HG03558 (cell line): ENCODE data around the gene MPP3.
"Not testable (repeated sequence)": the region's sequence is repeated elsewhere in the genome, so short reads cannot be mapped to it uniquely, and the experiment has no call there.

ENCODE experiments used
- ATAC-seq: cut with Tn5 transposase; IDR thresholded peaks from one replicate; pipeline ENCODE4 v1.9.1; 2021; ENCODE audit warnings: moderate number of reproducible peaks; ENCODE audit not compliant: unreplicated experiment; ENCODE audit errors: extremely low read depth

MPP3 gene

DNA sequence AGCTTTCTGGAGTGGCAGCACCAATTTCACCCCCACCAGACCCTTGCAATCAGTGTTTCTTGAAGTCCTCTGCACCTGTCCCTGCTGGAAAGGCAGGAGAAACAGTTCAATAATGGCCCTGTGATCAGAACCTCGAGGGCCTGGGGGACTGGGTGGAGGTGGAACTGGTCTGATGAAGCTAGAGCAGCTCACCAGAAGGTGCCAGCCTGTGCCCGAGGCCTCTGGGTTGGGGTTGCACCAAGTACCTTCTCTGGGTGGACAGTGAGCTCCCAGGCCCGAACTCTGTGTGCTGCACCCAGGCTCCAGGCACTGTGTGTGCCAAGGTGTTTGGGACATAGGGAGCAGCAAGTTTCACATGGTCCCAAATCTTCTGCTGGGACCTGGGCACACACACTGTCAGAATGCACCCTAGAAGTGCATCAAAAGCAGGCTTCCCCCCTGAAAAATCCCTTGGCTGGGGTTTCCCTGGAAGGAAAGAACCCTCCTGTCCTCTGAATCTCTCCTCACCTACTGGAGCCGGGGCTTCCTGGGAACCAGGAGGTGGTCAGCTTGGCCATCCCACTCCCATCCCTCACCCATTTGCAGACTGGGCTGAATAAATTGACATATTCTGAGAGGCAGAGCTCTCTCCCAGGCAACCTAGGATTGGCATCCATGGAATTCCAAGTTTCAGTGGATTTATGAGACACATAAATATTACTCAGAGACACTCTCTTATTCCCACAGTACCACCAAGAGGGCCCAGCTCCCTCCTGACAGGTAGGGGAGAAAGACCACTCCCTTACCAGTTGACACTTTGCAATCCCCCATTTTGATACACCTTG, 31.4 kb upstream of the MPP3 start:
- ATAC-seq, result no peak

DNA sequence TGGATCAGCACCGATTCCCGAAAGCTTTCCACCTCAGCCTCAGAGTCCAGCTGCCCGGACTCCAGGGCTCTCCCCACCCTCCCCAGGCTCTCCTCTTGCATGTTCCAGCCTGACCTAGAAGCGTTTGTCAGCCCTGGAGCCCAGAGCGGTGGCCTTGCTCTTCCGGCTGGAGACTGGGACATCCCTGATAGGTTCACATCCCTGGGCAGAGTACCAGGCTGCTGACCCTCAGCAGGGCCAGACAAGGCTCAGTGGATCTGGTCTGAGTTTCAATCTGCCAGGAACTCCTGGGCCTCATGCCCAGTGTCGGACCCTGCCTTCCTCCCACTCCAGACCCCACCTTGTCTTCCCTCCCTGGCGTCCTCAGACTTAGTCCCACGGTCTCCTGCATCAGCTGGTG, 29.0 kb upstream of the MPP3 start:
- ATAC-seq, result no peak

DNA sequence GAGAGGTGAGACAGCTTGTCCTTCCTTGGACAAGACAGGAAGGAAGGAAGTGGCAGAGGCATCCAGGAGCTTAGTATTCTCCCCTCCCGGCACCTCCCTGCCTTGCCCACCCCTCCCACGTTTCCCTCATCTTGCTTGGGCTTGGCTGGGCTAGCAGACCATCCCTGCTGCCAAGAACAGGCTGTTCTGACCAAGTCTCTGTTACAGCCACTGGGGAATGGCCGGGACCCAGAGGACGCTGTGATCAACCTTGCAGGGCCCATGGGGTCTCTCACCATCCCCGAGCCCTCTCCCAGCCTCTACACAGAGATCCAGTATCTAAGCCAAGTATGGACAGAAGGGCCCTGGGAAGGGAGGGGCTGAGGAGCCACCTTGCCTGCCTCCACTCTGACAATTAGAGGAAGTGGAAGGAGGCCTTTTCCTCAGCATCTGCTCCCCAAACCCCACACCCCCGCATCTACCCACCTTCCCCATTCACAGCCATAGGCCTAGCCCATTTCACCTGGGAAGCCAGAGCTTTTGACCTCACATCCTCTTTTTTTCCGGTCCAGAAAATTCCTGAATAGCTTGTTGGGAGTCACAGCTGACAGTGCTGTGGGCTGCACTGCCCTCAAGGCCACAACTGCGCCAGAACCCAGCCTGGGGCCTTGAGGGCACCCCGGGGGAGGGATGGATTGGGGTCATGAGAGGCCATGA, 28.1 kb upstream of the MPP3 start:
- ATAC-seq, result no peak

DNA sequence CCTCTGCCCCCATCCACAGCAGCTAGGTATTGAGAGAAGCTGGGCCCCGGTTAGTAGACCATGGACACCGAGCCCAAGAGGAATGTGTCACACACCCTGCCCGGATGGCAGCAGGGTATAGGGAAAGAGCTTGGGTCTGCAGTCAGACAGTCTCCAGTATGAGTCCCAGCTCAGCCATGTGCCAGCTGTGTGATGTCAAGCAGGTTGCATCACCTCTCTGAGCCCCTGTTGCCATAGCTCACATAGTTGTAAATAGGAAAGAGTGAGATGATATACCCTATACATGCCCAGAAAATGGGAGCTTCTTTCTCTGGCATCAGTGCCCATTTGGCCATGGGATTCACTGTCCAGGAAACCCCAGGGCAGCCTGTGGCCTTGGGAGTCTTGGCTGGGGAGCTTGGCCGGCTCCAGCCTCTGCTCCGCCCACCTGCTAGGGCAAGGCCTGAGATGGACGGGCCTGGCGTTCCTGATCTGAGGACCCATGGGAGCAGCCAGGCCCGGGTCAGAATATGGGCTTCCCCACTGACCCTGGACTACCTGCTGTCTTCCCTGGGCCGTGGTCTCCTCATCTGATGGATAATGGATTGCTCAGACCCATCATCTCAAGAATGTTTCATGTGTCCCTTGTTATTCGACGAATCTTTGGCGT, 27.3 kb upstream of the MPP3 start:
- no peak for ATAC-seq

DNA sequence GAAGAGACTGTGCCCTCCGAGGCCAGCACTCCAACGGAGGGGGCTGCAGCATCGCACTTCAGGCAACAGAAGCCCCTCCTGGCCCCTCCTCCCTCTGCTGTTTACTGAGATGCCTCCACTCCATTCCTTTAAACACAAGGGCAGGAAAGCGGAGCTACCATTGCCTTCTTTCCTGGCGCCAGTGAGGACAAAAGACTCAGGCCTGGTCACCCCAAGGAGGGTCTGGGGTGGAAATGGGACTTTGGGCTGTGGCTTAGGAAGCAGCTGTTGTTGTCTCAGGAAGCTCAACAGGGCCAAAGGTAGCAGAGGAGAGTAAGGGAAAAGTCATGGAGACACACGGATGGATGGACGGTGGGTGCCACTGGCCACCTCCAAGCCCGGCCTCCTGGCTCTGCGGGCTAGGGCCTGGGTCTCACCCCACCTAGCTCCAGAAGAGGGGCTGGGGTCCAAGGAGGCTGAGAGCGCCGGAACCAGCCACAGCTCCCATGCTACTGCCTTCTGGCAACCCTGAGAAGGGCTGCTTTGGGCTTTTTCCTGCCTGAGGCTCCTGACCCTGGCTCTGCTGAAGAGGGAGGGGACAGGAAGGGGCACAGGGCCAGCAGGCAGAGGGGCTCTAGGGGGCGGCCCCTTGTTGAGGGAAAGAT, 25.1 kb upstream of the MPP3 start:
- no peak for ATAC-seq

DNA sequence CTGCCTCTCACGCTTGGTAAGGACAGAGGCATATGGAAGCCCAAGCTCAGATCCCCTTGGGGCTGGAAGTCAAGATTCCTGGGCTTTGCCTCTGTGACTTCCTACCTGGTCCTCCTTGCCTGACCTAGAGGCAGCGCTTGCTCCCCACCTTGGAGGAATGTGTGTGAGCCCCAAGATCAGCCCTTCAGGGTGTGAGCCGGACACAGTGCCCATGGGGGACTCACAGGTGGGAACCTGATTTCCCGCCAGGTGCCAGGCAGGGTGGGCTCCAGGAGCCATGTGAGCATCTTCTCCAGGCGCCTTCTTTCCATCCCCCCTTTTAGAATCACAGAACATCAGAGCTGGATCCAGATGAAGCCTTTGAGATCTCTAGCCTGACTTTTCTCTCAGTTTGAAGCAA, 24.2 kb upstream of the MPP3 start:
- no peak for ATAC-seq

DNA sequence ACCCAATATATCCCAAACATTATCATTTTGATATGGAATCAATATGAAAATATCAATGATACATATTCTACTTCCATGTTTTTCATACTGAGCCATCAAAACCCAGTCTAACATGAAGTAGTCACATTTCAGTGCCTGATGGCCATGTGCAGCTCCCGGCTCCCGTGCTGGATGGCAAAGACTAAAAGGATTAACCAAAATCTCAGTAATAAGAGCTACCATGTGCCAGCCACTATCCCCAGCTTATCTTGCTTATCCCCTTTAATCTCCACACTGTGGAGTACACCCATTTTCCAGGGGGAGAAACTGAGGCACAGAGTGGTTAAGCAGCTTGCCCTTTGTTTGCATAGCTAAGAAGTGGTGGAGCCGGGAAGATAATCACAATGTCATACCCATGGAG, 23.2 kb upstream of the MPP3 start:
- no peak for ATAC-seq

DNA sequence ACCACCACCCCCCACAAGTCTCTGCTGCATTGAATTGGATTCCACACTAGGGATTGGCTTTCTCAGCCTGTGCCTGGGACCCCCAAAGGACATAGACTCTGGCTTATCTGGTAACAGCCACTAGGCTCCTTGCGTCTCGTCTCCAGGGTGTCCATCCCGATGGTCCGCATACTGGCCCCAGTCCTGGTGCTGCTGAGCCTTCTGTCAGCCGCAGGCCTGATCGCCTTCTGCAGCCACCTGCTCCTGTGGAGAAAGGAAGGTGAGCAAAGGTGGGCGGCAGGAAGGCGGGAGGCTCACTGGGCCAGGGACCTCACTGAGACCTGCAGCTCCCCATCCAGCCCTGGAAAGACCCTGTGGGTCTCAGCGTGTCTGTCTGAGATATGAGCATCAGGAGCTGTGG, 22.1 kb upstream of the MPP3 start:
- no peak for ATAC-seq

DNA sequence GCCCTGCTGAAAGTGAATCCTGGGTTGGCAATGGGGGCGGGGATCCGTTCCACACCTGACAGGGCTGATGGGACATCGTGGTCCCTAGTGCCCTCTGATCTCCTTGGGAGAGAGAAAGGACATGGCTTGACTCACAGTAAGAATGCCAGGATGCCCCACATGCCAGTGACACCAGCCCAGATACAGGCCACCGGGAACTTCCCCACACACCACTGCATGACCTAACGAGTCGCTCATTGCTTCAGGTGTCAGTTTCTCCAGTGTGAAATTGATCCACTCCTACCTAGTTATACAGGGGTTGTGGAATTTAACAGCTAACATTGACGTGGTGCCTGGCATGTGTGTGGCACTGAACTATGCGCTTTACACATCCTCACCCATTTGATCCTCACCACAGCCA, 21.6 kb upstream of the MPP3 start:
- no peak for ATAC-seq

DNA sequence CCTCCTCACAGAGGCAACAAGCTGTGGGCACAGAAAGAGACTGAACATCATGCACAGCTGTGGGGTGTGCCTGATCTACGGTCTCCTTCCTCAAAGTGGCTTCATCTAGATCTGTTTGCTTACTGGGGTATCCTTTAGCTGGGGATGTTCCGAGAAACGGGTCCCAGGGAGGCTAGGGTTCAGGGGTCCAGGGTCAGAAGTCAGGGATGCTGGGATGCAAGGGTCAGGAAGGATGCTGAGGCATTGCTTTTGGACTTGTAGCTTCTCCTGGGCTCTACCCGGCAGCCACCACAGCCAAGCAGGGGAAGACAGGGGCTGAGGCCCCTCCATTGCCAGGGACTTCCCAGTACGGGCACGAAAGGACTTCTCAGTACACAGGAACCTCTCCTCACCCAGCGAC, 20.6 kb upstream of the MPP3 start:
- no peak for ATAC-seq

DNA sequence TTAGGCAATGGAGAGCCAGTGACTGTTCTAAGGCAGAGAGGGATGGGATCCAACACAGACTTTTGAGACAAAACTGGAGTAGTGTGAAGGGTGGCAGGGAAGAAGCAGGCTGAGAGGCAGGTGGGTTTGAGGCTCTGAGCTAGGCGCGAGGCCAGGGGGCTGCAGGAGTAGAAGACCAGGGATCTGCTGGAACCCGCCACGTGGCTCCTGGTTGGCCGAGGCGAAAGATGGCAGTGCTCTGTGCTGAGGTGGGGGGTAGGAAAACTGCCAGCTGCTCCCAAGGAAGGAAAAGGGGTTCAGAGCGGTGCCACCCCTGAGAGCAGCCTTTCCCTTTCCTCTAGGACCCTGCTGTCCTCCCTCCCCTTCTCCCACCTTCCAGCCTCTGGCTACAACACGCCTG, 19.6 kb upstream of the MPP3 start:
- ATAC-seq, result no peak

DNA sequence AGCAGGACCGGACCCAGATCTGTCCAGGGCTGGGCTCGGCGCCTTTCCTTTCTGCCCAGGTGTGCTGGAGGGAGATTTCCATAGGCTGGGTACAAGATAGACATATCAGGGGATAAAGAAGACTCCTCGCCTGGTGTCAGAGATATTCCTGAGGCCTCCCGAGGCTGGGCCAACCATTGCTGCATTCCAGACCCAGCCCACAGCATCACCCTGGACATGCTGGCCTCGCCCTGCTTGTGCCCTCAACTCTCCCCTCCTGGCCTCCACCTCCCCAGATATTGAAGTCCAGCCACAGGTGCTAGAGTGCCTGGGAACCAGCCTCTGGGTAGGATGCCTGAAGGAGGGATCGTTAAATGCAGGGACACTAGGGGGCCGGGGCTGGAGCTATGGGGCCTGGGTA, 16.2 kb upstream of the MPP3 start:
- ATAC-seq, result no peak

DNA sequence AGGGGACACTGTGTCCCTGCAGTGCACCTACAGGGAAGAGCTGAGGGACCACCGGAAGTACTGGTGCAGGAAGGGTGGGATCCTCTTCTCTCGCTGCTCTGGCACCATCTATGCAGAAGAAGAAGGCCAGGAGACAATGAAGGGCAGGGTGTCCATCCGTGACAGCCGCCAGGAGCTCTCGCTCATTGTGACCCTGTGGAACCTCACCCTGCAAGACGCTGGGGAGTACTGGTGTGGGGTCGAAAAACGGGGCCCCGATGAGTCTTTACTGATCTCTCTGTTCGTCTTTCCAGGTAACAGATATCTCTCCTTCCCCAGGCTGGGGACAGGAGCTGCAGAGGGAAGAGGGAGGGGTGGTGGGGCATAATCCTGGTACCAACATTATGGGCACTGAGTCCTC, 15.7 kb upstream of the MPP3 start:
- no peak for ATAC-seq

DNA sequence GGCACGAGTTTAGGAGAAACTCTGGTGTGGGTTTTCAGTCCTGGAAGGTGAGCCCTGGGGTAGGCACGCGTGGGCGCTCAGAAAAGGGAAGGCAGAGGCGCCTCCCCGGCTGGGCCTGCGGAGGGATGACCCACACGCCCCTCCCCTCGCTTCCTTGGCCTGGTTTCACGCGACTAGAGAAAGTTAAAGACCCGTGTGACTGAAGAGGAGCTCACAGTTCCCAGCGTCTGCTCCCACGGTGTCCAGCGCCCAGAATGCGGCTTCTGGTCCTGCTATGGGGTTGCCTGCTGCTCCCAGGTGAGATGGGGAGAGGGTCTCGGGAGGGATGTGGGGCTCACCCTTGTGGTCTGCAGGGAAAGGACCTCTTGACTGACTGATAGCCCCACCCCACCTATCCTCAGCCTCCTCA, 14.0 kb upstream of the MPP3 start, which contains the start of gene CD300LG:
Gene CD300LG, plus strand, starts transcription at position 214 of the 409 bp plus-strand sequence. Its CDS starts 41 bp downstream, at position 255.
- no peak for ATAC-seq

DNA sequence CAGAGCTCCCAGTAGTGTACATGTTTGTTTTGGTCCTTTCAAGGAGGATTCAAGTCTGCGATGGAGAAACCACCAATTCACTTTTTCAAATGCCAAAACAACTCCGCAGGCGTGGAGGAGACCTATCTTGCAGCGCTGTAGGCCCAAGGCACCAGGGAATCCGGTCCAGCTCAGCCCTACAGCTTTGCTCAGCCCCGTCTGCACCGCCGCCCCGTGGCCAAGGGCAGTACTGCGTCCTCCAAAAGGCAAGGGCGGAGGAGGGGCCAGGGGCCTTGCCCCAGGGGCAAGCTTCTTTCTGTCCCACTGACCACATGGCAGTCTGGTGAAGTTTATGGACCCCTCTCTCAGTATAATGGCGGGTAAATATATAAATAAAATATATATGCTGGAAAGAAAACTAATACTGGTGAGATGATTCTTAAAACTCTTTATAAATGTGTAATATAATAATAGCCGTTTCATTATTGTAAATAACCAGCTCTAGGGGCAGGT, 13.3 kb upstream of the MPP3 start:
- no peak for ATAC-seq

DNA sequence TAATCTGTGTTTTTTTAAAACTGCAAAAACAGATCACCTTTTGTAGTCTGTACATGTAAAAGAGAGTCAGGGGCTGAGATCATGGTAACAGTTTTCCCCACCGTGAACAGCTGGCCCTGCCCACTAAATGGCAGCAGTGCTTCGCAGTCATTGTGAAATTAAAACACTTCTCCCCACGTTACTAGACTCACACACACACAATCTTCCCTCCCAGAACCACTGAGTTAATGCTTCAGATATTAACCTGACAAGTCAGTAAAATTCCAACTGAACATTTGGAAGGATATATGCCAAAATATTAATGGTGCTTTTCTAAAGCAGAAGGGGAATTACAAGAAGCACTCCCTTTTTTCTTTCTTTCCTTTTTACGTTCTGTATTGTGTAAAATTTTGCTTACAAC, 12.8 kb upstream of the MPP3 start:
- ATAC-seq, result no peak

DNA sequence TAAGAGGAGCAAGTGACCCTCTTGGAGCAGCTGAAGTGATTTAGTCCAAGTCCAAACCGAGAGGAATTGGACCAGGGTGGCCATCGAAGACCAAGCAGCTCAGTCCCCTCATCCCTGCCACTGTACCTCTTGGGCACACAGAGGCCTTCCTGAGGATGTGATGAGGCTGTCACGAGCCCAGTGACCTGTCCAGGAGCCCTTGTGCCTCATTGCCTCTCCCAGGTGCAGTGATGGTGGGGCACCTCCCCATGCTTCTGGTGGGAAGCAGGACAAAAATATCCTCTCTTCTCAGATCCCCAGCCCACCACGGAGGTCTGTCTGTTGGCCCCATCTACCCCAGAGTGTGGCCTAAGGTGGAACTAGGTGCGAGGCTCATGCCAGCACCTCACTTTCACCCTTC, 11.3 kb upstream of the MPP3 start:
- ATAC-seq, result no peak

DNA sequence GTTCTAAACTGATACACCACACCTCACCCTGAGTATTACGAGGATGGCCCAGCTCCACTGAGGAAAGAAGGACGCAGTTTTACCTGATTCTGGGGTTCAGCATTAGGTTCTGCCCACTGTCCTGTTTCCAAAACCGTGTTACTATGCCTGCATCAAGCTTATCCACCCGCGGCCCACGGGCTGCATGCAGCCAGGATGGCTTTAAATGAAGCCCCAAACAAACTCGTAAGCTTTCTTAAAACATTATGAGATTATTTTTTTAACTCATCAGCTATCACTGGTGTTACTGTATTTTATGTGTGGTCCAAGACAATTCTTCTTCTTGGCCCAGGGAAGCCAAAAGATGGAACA, 10.0 kb upstream of the MPP3 start:
- no peak for ATAC-seq

DNA sequence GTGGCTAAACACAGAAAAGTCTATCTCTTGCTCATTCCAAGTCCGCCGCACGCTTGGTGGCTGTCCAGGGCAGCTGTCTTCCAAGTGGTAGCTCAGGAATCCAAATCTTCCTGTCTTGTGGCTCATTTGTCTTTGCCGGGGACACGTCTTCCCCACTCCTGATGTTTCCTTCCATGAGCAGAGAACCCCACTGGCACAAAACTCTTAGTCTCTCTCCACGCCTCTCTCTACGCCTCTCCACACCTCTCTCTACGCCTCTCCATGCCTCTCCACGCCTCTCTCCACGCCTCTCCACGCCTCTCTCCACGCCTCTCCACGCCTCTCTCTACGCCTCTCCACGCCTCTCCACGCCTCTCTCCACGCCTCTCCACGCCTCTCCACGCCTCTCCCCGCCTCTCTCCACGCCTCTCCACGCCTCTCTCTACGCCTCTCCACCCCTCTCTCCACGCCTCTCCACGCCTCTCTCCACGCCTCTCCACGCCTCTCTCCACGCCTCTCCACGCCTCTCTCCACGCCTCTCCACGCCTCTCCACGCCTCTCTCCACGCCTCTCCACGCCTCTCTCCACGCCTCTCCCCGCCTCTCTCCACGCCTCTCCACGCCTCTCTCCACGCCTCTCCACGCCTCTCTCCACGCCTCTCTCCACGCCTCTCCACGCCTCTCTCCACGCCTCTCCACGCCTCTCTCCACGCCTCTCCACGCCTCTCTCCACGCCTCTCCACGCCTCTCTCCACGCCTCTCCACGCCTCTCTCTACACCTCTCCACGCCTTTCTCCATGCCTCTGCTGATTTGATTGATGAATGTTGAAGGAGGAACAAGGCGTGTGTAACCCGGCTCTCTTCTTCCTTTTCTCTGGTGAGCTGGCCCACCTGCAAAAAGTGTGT, 9.4 kb upstream of the MPP3 start:
- not testable (repeated sequence) for ATAC-seq

DNA sequence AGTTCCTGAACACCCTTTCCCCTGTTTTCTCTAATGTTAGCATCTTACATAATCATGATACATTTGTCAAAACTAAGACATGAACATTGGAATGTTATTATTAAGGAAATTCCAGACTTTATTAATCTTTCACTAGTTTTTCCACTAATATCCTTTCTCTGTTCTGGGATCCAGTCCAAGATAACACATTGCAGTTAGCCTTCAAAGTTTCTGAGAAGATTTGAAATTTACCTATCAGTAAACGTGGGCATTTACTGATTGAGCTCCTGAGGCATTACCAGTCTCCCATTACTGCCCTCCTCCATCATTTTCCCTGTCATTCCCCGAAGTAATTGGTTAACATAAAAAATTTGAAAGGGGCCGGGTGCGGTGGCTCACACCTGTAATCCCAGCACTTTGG, 8.3 kb upstream of the MPP3 start:
- ATAC-seq, result no peak
